DMS79 treated with DMSO at 0.1 percent for 48 hours (cell line): ENCODE measurements around the gene EMC7.
"Not testable (repeated sequence)": the region's sequence is repeated elsewhere in the genome, so short reads cannot be mapped to it uniquely, and the experiment has no call there.

ENCODE experiments used
- DNase-seq: peaks from one replicate; lab custom pipeline; 2025; lab: John Stamatoyannopoulos, UW

Gene EMC7

GRCh38 chr15:34084086-34084485 lies 17.6 kb downstream of the EMC7 start:
- DNase-seq, result no peak

GRCh38 chr15:34079904-34080303 lies 21.8 kb downstream of the EMC7 start:
- DNase-seq, result no peak

GRCh38 chr15:34078900-34079299 lies 22.8 kb downstream of the EMC7 start:
- no peak for DNase-seq

- no peak for DNase-seq
These were observed 24.9 kb downstream of the EMC7 start for GRCh38 chr15:34076785-34077184.

GRCh38 chr15:34070003-34070402 lies 31.7 kb downstream of the EMC7 start:
- DNase-seq, result no peak

- peak; percentile 44 for DNase-seq
These were observed 35.7 kb downstream of the EMC7 start for GRCh38 chr15:34065941-34066340.

- DNase-seq, result peak; percentile 64
These were observed 36.4 kb downstream of the EMC7 start for GRCh38 chr15:34065261-34065660.

GRCh38 chr15:34064438-34064837 lies 37.2 kb downstream of the EMC7 start:
- no peak for DNase-seq

GRCh38 chr15:34059946-34060345 lies 41.7 kb downstream of the EMC7 start:
- DNase-seq, result no peak

GRCh38 chr15:34059476-34059875 lies 42.2 kb downstream of the EMC7 start:
- no peak for DNase-seq

- no peak for DNase-seq
These were observed 44.8 kb downstream of the EMC7 start for GRCh38 chr15:34056911-34057310.

- DNase-seq, result no peak
These were observed 45.6 kb downstream of the EMC7 start for GRCh38 chr15:34055868-34056595.

GRCh38 chr15:34054081-34054707 lies 47.5 kb downstream of the EMC7 start:
- DNase-seq, result no peak

GRCh38 chr15:34050385-34050784 lies 51.3 kb downstream of the EMC7 start:
- not testable (repeated sequence) for DNase-seq

GRCh38 chr15:34049112-34049511 lies 52.5 kb downstream of the EMC7 start:
- no peak for DNase-seq

- no peak for DNase-seq
These were observed 53.5 kb downstream of the EMC7 start for GRCh38 chr15:34047893-34048775.

- DNase-seq, result no peak
These were observed 55.1 kb downstream of the EMC7 start for GRCh38 chr15:34046471-34047145.

GRCh38 chr15:34043813-34044212 lies 57.8 kb downstream of the EMC7 start:
- no peak for DNase-seq

GRCh38 chr15:34043391-34043790 lies 58.3 kb downstream of the EMC7 start:
- no peak for DNase-seq

- no peak for DNase-seq
These were observed 61.9 kb downstream of the EMC7 start for GRCh38 chr15:34039790-34040113.

- DNase-seq, result no peak
These were observed 62.5 kb downstream of the EMC7 start, which contains the start of gene AVEN for GRCh38 chr15:34038871-34039789. Gene AVEN (minus strand): TSS chr15:34039204. CDS start chr15:34039046, 158 bp downstream.
